ENCODE results near the gene MBD3L5.
"Not testable (repeated sequence)": the region's sequence is repeated elsewhere in the genome, so short reads cannot be mapped to it uniquely, and the experiment has no call there.

MBD3L5 gene

GRCh38 chr19:7030278-7030677 is at the start of gene MBD3L5:
Gene MBD3L5 (plus strand): TSS chr19:7030578. CDS start chr19:7030612, 34 bp downstream.
- not testable (repeated sequence) for DNase-seq

GRCh38 chr19:6983448-6983847 is 46.9 kb upstream of the MBD3L5 start:
- no peak for DNase-seq

DNA sequence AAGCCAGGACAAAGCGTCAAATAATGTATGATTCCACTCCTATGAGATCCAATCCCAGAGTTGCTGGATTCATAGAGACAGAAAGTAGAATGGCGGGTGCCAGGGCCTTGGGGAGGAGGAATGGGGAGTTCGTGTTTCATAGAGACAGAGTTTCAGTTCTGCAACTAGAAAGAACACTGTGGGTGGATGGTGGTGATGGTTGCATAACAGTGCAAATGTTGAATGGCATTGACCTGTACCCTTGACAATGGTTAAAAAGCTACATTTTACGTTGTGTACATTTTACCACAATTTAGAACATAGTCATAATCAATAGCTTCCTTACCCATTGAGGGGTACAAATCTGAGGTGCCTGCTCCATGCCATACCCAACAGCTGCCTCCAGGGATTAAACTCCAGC is 42.5 kb upstream of the MBD3L5 start:
- DNase-seq: no peak

GRCh38 chr19:6988257-6988656 is 42.1 kb upstream of the MBD3L5 start:
- no peak for DNase-seq

- no peak for DNase-seq
Measured at GRCh38 chr19:6995054-6995453, 35.3 kb upstream of the MBD3L5 start.

DNA sequence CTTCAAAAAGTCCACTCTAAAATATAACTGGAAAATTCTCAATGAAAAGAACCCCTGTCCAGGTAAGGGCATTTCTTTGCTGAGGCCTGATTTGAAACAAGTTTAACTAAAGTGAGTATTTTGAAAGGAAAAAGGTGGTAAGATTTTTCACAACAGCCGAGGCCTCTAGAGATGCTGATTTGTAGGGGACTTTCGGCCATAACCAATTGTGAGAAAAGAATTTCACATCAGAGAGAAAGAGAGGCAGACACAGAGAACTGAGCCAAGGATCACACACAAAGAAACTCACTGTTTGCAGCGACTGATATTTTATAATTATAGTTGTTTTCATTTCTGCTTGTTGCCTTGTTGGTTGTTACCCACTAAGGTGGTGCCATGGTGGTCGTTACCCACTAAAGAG is 33.6 kb upstream of the MBD3L5 start:
- no peak for DNase-seq

GRCh38 chr19:6997679-6998445 is 32.5 kb upstream of the MBD3L5 start:
- DNase-seq: no peak

DNA sequence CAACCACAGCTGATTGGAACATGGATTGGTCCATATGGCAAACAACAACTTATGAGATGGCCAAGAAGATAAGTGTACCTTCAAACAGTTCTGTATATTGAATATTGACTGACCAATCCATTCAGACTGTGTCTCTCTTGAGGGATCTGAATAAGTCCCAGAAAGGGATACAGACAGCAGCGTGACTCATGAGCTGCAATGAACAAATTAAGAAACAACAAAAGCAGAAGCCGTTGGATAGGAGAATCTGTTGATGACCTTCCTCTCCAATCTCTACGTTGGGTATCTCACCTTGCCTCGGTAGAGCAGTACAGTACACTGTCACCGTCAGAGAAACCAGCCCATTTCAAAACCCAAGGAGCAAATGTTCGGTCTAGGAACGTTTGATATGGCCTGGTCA is 30.4 kb upstream of the MBD3L5 start:
- no peak for DNase-seq

DNA sequence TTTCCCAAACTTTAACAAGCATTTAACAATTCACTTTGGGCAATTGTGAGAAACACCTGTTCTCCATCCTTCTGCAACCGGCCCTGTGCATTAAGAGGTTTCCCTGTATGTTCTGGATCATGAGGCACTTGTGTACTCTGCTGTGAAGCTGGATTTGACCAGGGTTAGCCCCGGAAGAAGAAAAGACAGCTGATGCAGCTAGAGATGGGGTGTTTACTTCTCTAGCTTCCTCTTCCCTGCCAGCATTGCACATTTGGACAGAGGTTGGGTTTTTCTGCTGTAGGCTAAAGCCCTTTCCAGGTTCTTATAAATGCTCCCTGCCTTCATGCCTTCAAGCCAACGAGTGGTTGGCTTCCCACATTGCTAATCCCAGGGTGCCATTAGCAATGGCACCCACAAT is 30.0 kb upstream of the MBD3L5 start:
- DNase-seq: no peak

DNA sequence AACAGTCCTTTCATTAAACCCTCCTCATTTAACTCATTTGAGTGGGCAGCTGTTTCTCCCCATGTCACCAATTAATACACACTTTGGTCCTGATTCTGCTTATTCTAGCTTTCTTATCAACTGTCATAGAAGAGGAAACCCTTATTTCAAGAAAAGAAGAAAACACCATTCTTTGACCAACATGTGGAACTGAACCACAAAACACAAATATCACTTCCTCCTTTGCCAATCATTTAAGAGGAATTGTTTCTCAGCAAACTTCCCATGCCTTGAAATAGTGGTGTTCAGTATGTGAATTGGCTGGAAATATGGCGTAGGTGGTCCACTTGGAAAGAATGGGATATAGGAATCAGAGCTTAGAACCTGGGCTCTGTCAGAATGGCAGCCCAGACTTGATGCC is 29.6 kb upstream of the MBD3L5 start:
- no peak for DNase-seq

DNA sequence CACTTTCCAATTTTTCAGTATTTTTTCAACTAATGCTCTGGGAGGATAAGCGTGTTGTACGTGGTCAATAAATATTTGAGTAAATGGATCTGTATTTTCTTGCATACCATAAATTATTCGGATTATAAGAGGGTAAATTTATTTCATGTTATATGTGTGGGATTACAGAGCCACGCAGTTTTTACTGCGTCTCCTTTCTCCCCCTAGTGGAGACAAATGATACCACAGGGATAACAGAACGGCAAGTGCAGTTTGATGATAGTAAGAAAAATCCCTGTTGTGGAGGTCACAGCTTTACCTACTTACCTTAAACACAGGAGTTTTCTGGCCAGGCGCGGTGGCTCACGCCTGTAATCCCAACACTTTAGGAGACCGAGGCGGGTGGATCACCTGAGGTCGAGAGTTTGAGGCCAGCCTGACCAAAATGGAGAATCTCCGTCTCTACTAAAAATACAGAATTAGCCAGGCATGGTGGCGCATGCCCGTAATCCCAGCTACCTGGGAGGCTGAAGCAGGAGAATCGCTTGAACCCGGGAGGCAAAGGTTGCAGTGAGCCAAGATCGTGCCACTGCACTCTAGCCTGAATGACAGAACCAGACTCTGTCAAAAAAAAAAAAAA is 26.0 kb upstream of the MBD3L5 start:
- no peak for DNase-seq

GRCh38 chr19:7006135-7006704 is 24.2 kb upstream of the MBD3L5 start:
- DNase-seq: no peak

DNA sequence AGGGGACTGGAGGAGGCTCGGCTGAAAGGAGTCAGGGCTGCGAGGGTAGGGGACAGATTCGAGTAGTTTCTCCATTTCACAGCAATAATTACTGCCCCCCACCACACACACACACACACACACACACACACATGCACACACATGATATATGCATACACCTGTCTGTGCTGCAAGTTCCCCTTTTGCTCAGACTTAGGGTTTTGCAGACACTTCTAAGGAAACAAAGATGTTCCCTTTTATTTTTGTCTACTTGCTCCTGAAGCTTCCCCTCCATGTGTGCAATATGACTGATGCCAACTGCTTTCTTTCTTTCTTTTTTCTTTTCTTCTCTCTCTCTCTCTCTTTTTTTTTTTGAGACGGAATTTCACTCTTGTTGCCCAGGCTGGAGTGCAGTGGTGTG is 22.5 kb upstream of the MBD3L5 start:
- DNase-seq: no peak

DNA sequence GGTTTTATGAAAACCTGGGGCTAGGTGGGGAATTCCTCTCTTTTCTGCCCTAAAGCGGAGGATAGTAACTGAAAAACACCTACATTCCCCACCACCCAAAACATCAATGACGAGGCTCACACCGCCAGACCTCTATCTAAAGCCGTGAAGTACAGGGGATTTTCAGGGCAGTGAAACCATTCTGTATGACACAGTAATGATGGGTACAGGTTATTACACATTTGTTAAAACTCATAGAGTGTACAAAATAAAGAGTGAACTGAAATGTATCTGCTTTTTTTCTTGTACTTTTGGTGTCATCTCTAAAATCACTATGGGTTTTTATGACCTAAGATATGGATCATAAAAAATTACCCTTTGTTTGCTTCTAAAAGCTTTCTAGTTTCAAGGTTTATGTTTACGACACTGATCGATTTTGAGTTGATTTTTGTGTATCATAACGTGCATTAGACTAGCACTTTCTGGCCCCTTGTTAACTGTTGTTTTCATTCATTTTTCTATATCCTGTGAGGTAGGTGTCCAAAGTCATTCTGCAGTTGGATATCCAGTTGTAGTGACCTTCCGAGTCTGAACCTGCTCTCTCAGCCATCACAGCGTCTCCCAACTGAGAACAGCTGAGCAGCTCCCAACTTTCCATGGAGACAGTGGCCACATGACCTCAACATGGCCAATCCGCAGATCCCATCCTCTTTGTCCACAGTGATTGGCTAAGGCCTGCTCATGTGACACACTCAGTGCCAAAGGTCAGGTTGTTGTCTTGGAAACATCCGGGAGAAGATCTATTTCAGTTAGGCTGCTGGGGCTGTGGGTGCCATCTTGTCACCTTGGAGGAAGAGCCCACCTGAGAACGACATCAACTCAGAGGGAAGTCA is 19.4 kb upstream of the MBD3L5 start:
- DNase-seq: no peak

- DNase-seq: no peak
Measured at GRCh38 chr19:7013678-7014077, 16.7 kb upstream of the MBD3L5 start.

DNA sequence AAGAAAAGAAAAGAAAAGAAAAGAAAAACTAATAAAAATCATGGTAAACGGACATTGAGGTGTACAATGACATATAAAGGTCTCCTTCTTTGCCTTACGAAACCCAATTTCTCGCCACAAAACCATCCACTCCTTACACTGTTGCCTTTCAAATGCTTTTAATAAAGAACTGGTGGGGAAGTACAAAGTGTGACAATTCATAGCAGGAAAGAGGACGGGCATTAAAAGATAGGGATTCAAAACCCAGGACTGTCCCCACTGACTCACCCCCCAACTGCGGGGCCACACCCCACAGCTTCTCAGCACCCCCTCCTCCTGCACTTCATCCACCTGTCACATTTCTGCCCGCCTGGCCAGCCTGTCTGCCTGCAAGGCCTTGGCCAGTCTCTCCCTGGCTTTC is 11.6 kb upstream of the MBD3L5 start:
- DNase-seq: no peak

DNA sequence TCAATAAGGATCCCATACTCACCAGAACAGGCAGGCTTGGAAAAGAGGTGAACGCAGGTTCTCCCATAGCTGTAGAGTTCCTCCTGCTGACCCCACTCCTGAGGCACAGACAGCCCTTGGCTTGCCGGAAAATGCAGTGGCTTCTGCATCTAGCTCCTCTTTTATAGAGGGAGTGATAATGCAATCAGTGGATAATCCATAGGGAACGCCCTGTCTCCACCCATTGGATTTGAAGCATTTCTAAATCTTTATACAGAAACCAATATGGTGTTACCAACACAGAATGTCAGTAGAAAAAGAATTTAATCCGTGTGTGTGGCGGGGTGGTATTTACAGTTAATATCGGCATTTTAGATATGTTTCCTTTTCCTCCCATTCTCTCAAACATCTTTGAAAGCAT is 9.0 kb upstream of the MBD3L5 start, which contains the start of gene MBD3L2B:
Gene MBD3L2B, minus strand, starts transcription at position 101 of the 400 bp plus-strand sequence. Its CDS starts 34 bp downstream, at position 67.
- DNase-seq: not testable (repeated sequence)

DNA sequence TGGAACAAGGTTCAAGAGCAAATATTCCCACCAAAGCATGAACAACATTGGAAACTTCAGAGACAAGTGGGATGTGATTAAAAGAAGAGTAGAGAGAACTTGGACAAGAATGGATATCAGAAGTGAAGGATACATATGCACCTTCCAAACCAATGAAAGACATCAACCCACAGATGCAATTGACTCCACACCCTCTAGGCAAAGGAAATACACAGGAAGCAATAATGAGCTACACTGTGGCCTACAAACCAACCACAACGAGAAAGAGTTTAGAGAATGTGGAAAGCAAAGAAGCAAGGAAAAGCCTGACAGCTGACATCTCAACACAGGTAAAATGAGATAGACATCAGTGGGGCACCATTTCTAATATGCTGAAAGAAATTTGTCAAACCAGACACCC is 1.6 kb upstream of the MBD3L5 start:
- DNase-seq: not testable (repeated sequence)

DNA sequence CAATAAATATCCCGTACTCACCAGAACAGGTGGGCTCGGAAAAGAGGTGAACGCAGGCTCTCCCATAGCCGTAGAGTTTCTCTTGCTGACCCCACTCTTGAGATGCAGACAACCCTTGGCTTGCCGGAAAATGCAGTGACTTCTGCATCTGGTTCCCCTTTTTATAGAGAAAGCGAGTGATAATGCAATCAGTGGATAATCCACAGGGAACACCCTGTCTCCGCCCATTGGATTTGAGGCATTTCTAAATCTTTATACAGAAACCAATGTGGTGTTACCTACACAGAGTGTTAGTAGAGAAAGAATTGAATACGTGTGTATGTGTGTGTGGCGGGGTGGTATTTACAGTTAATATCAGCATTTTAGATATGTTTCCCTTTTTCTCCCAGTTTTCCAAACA is 9.7 kb downstream of the MBD3L5 start, which contains the start of gene MBD3L4:
Gene MBD3L4, minus strand, starts transcription at position 101 of the 400 bp plus-strand sequence. Its CDS starts 35 bp downstream, at position 66.
- DNase-seq: not testable (repeated sequence)

DNA sequence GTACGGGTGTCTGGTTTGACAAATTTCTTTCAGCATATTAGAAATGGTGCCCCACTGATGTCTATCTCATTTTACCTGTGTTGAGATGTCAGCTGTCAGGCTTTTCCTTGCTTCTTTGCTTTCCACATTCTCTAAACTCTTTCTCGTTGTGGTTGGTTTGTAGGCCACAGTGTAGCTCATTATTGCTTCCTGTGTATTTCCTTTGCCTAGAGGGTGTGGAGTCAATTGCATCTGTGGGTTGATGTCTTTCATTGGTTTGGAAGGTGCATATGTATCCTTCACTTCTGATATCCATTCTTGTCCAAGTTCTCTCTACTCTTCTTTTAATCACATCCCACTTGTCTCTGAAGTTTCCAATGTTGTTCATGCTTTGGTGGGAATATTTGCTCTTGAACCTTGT is 11.2 kb downstream of the MBD3L5 start:
- not testable (repeated sequence) for DNase-seq

GRCh38 chr19:7049021-7049420 is 18.6 kb downstream of the MBD3L5 start, which contains the start of gene MBD3L2:
Gene MBD3L2 (plus strand): TSS chr19:7049321. CDS start chr19:7049374, 53 bp downstream.
- not testable (repeated sequence) for DNase-seq

DNA sequence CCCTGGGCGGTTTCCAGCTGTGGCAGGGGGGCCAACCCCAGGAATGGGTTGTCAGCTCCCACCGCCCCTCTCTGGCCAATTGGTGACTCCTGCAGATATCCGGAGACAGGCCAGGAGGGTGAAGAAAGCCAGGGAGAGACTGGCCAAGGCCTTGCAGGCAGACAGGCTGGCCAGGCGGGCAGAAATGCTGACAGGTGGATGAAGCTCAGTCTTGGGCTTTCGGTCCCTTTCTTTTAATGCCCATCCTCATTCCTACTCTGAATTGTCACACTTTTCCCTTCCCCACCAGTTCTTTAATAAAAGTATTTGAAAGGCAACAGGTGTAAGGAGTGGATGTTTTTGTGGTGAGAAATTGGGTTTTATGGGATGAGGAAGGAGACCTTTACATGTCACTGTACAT is 21.0 kb downstream of the MBD3L5 start:
- DNase-seq: not testable (repeated sequence)

- DNase-seq: not testable (repeated sequence)
Measured at GRCh38 chr19:7052896-7053295, 22.5 kb downstream of the MBD3L5 start.

Measured in T1000 (cell line).